GM12864 (cell line): Measurements from ENCODE around the gene CCL16.

Experiments
- DNase-seq: peaks from one replicate; pipeline ENCODE4 v3.0.0-alpha.2; 2011; ENCODE audit warnings: low read depth
- H3K4me3 ChIP-seq: 2 replicates; pipeline ENCODE4 v1.5.1; 2011; ENCODE audit warnings: mild to moderate bottlenecking, low read depth, low read length, control low read depth
- TF ChIP-seq, protein P1 (sequence below): IDR thresholded peaks from 2 replicates; pipeline ENCODE4 v1.5.1; 2011; ENCODE audit warnings: low read depth, mild to moderate bottlenecking, moderate library complexity, low read length, control low read depth, inconsistent platforms; ENCODE audit errors: missing control alignments

CCL16 gene

DNA sequence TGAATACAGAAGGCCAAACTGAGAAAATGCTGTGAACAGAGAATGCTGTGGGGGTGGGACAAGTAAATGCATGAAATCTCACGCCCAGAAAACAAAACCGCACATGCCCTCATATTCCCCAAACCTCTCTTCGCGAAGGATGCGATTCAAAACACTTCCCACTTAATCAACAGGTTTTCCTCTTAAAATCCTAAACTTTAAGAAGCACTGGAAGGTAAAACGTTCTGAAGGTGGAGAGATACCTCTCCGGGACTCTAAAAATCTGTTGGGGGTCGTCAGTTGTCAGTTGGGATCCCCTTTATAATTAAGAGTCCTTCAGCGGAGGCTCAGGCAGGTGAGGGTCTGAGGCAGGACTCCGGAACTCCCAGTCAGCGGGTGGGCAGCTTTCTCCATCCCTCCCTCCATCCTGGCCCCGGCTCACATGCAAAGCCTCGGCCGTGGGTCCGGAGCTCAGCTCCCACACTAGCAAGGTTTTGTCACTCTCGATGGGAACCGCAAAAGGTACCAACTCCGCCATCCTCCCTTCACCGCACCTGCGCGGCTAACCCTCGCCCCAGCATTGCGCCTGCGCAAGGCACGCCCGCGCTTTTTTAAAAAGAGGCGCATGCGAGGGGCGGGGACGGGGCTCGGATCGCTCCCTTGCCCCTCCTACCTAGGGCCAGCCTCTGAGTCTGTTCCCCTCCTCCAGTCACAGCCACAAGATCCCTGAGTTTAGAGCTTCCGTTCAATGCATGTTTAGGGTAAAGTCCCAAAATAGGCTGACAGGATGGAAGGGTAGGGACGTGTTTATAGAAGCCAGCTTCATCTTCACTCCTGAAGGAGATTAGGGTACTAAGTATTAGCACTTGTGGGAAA is 50.9 kb downstream of the CCL16 start, which contains the start of gene RDM1:
TSS of gene RDM1 (minus strand) at position 563 of the 855 bp plus-strand sequence. CDS start at position 517, 46 bp downstream.
- peak within 1 kb of the TSS; percentile 55 for H3K4me3 ChIP-seq
- peak; percentile 53 for DNase-seq

DNA sequence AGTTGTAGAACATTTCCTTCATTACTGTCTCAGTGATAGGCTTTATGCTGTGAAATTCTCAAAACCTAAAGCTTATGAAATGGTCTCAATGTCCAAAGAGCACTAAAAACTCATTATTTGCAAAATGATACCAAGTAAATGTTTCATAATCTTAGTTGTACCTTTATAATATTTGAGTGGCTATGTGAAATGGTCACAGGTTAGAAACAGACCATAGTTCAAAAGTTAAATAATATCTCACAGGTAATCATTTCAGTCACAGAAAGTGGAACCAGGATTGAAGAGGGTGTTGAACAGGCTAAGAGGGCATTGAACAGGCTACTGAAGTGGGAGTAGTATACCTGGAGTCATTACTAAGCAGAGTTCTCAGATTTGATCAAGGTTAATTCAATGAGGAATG is 53.6 kb downstream of the CCL16 start:
- no peak overlapping the region for H3K4me3 ChIP-seq
- no peak for DNase-seq
- TF ChIP-seq, protein P1, sequence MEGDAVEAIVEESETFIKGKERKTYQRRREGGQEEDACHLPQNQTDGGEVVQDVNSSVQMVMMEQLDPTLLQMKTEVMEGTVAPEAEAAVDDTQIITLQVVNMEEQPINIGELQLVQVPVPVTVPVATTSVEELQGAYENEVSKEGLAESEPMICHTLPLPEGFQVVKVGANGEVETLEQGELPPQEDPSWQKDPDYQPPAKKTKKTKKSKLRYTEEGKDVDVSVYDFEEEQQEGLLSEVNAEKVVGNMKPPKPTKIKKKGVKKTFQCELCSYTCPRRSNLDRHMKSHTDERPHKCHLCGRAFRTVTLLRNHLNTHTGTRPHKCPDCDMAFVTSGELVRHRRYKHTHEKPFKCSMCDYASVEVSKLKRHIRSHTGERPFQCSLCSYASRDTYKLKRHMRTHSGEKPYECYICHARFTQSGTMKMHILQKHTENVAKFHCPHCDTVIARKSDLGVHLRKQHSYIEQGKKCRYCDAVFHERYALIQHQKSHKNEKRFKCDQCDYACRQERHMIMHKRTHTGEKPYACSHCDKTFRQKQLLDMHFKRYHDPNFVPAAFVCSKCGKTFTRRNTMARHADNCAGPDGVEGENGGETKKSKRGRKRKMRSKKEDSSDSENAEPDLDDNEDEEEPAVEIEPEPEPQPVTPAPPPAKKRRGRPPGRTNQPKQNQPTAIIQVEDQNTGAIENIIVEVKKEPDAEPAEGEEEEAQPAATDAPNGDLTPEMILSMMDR: no peak

More for the DNA sequence above, 50.9 kb downstream of the CCL16 start, which contains the start of gene RDM1:
- TF ChIP-seq, protein P1: no peak
